K562 treated with DMSO at 1 percent for 12 hours (cell line): Measurements from ENCODE around the gene RRP36. TPM values are rescaled to one million over a fixed set of nuclear protein-coding genes. Genes with fewer than 3 reads are reported as not detected.

Experiments used
- total RNA-seq: library from RNA; unstranded; fragments of 300-600 nt; gene quantifications from 2 replicates; pipeline ENCODE4 v1.2.3, GENCODE V29; 2022; ENCODE audit not compliant: insufficient read depth

RRP36 gene
- 89.7 and 118 TPM in 2 replicates for total RNA-seq

DNA sequence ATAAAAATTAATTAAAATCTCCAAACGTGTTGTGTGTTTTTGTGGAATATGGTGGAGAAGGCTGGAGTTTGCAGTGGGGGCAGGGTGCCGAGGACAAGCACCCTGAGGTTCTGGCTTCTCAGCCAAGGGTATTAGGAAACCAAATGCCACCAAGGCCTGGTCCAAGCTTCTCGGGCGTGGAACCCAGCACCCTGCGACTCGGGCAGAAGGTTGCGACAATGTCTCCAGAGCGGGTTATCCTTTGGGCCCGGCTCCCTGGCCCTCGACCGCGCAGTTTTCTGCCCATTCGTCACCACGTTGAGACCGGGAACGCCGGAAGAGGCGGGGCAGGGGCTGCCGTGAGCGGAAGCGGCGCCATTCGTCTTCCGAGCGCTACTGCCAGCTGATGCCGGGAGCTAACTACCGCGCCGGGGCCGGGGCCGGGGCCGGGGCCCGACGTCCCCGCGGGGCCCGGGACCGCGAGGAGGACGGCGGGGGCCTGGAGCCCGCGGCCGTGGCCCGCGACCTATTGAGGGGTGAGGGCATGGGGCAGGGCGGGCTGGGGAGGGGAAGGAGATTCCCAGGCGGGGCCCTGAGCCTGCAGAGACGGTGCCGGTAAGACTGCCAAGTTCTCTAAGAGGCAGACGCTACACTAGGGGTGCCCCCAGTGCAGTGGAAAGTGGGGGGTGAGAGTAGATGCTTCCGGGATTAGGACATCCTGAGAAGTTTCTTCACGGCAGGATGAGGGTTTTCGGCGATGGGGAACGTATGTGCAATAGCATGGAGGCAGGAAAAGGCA lies at the start of gene RRP36:
Gene RRP36, plus strand, starts transcription at position 354 of the 778 bp plus-strand sequence. Its CDS starts 32 bp downstream, at position 386.

DNA sequence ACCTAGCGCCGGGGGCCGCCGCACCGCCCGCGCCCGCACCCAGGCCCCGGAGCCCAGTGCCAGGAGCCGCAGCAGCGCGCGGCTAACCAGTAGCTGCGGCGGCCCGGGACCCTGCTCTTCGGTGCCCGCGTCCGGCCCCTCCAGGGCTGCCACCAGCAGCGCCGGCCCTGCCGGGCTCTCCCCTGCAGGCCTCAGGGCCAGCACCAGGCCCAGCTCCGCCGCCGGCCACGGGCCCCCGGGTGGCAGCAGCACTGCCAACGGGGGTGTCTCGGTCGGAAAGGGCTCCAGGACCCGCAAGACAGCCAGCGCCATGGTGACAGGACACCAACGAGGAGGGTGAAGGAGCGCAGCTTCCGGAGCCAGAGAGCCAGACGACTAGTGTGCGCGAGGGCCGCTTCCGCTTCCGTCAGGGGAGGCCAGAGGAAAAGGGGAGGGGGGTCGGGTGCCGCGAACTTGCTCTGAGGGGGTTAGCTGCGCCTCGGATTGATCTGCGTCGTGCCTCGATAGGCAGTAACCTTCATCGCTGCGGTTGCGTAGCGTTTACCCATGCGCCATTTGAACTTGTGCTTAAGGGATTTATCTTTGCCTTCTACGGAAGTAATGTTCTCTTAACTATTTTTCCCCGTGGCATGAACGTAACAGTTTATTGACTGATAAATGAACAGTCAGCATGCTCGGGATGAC lies 42.4 kb upstream of the RRP36 start, which contains the start of gene PEX6:
Gene PEX6, minus strand, starts transcription at position 343 of the 684 bp plus-strand sequence. Its CDS starts 31 bp downstream, at position 312.

GRCh38 chr6:42984001-42984923 lies 37.2 kb upstream of the RRP36 start, which contains the start of gene PPP2R5D:
TSS of gene PPP2R5D (plus strand) at chr6:42984570. CDS start at chr6:42984678, 108 bp downstream.

DNA sequence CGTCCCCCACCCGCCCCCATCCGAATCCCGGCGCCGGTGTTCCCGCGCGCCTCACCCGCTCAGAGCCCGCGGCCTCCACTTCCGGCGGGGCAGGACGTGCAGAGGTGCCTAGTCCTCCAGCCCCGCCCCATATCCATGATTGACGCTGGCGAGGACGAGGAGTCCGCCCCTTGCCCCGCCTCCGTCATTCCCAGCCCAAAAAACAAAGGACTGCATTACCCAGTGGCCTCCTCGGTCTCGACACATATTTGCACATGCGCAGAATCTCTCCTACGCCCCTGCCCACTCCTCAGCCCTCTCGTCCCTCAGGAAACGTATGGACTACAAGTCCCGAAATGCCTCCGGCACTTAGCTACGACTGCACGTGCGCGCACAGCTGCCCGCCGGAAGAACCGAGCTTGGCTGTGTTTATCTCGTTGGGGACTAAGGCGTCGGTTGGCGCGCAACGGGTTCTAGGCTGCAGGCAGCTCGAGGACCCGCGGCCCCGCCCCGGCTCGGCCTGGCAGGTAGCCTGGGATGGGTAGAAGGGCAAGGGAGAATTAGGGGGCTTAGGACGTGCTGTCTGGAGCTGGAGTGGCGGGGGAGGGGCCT lies 7.5 kb upstream of the RRP36 start, which contains the start of the genes KLHDC3 and MEA1:
Gene KLHDC3, plus strand, starts transcription at position 407 of the 591 bp plus-strand sequence. CDS start 2,944 bp downstream, outside the sequence.
Gene MEA1, minus strand, starts transcription at position 104 of the 591 bp plus-strand sequence. CDS start 133 bp downstream, outside the sequence.

GRCh38 chr6:43053545-43054205 lies 32.3 kb downstream of the RRP36 start, which contains the start of gene CUL7:
TSS of gene CUL7 (minus strand) at chr6:43053851. CDS start at chr6:43052788, 1,063 bp downstream.

GRCh38 chr6:43059168-43060033 lies 38.0 kb downstream of the RRP36 start, which contains the start of the genes KLC4 and MRPL2:
TSS of gene KLC4 (plus strand) at chr6:43059631. CDS start at chr6:43061336, 1,705 bp downstream.
TSS of gene MRPL2 (minus strand) at chr6:43059434. CDS start at chr6:43059381, 53 bp downstream.

DNA sequence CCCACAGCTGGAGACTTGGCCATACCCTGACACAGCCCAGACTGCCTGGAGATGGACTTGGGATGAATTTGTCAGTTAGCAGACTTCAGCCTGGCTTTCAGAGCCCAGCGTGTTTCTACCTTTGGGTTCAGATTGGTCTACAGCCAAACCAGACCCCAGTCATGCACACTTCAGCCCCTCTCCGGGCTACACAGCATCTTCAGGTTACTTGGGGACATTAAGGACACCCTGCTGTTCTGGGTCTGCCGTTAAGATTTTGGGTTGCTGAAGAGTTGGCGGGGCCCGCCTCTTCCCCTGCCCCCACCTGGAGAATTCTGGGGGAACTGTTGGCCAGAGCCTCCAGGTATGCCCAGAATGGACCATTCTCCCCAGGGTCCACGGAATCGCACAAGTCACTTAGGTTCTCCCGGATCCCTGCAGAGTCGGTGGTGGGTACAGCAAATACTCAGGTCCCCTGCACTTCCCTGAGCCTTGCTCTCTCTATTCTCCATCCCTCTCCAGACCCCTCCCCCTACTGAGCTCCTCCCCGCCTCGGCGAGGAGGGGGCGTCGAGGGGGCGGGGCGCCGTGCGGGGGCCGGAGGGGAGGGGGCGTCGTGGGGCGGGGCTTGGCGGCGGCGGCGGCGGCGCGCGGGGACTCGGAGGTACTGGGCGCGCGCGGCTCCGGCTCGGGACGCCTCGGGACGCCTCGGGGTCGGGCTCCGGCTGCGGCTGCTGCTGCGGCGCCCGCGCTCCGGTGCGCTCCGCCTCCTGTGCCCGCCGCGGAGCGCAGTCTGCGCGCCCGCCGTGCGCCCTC lies 54.4 kb downstream of the RRP36 start, which contains the start of gene PTK7:
Gene PTK7, plus strand, starts transcription at position 645 of the 794 bp plus-strand sequence. CDS start 175 bp downstream, outside the sequence.

Other genes starting within 250 kb of the RRP36 start
- gene BICRAL, start 239.6 kb upstream of the RRP36 start, total RNA-seq: 2.1 and 8.3 TPM in 2 replicates
- 63.5 and 115 TPM in 2 replicates for gene RPL7L1, start 142.0 kb upstream of the RRP36 start, total RNA-seq
- gene PTCRA, start 105.6 kb upstream of the RRP36 start, total RNA-seq: not detected in 2 replicates
- 26.2 and 29.2 TPM in 2 replicates for gene CNPY3, start 92.1 kb upstream of the RRP36 start, total RNA-seq
- gene GNMT, start 60.9 kb upstream of the RRP36 start, total RNA-seq: not detected in 2 replicates
- gene PEX6, start 42.4 kb upstream of the RRP36 start, total RNA-seq: 40.6 and 51.9 TPM in 2 replicates
- 28.8 and 63.1 TPM in 2 replicates for gene PPP2R5D, start 37.1 kb upstream of the RRP36 start, total RNA-seq
- gene MEA1, start 7.7 kb upstream of the RRP36 start, total RNA-seq: 103 and 123 TPM in 2 replicates
- 176 and 182 TPM in 2 replicates for gene KLHDC3, start 7.4 kb upstream of the RRP36 start, total RNA-seq
- gene CUL7, start 32.2 kb downstream of the RRP36 start, total RNA-seq: 19.4 and 31.7 TPM in 2 replicates
- gene MRPL2, start 37.8 kb downstream of the RRP36 start, total RNA-seq: 113 and 127 TPM in 2 replicates
- gene KLC4, start 38.0 kb downstream of the RRP36 start, total RNA-seq: 22.5 and 34.5 TPM in 2 replicates
- gene PTK7, start 54.7 kb downstream of the RRP36 start, total RNA-seq: 9.1 and 16.9 TPM in 2 replicates
- 23.4 and 33.8 TPM in 2 replicates for gene SRF, start 149.6 kb downstream of the RRP36 start, total RNA-seq
- 17.5 and 22.0 TPM in 2 replicates for gene CUL9, start 160.6 kb downstream of the RRP36 start, total RNA-seq
- gene DNPH1, start 207.9 kb downstream of the RRP36 start, total RNA-seq: 185 and 274 TPM in 2 replicates
- gene TTBK1, start 221.9 kb downstream of the RRP36 start, total RNA-seq: not detected in 2 replicates